Breast epithelium (tissue), 3 donors: ENCODE data around the gene SLC25A24.

ENCODE experiments used
- CTCF ChIP-seq, 3 donors: fragments of 450-650 bp; IDR thresholded peaks; one replicate each; pipeline ENCODE4 v1.5.1; 2016 to 2017; ENCODE audit warnings: antibody characterized with exemption in 3 of 3, mild to moderate bottlenecking in 3 of 3, moderate library complexity in 3 of 3
- POLR2AphosphoS5 ChIP-seq, 3 donors: sonication (generic); formaldehyde crosslinking; IDR thresholded peaks; one replicate each; pipeline ENCODE4 v1.6.1; 2017; ENCODE audit warnings: antibody characterized with exemption in 3 of 3

DNA sequence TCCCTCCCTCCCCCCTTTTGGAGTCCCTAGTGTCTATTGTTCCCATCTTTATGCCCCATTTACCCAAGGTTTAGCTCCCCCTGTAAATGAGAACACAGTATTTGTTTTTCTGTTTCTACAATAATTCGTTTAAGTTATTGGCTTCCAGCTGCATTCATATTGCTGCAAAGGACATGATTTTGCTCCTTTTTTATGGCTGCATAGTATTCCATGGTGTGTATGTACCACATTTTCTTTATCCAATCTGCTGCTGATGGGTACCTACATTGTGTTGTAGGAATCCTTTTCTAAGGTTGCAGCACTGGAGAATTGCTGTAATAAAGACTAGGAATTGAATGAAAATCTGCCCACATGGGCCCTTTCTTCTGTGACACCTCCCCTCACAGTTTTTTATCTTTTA is 6.8 kb downstream of the SLC25A24 start:
- TF ChIP-seq POLR2AphosphoS5 (IDR thresholded peaks at IDR 0.05) = no peak
- TF ChIP-seq CTCF (IDR thresholded peaks at IDR 0.05) = no peak
